Measurements from ENCODE around the gene TNFAIP2.

- TF ChIP-seq CTCF (conservative IDR thresholded peaks at IDR 0.05; ENCODE audit: low read depth, low read length), result no peak
- TF ChIP-seq POLR2A (IDR thresholded peaks at IDR 0.05; ENCODE audit: low read depth, low read length), result no peak
- no peak for TF ChIP-seq RAD21 (IDR thresholded peaks at IDR 0.05; ENCODE audit: low read length)
- no peak for TF ChIP-seq BHLHE40 (IDR thresholded peaks at IDR 0.05; ENCODE audit: low read depth, low read length)
- no peak for TF ChIP-seq ELK1 (IDR thresholded peaks at IDR 0.05; ENCODE audit: borderline replicate concordance, low read depth, low read length)
- TF ChIP-seq MXI1 (IDR thresholded peaks at IDR 0.05; ENCODE audit: borderline replicate concordance, low read depth, low read length), result no peak
- no peak for TF ChIP-seq USF2 (IDR thresholded peaks at IDR 0.05; ENCODE audit: low read depth, low read length)
- TF ChIP-seq MAZ (IDR thresholded peaks at IDR 0.05; ENCODE audit: borderline replicate concordance, low read depth, low read length), result no peak
- no peak for TF ChIP-seq FOS (IDR thresholded peaks at IDR 0.05; ENCODE audit: low read depth, low read length)
- TF ChIP-seq MAFK (IDR thresholded peaks at IDR 0.05; ENCODE audit: low read depth, low read length), result no peak
Observed at GRCh38 chr14:103074729-103075367, 48.4 kb upstream of the TNFAIP2 start.

All from IMR-90 (cell line).